Liver (tissue), 9 donors: ENCODE data around the gene CCDC178. TPM values are rescaled to one million over a fixed set of nuclear protein-coding genes. Genes with fewer than 3 reads are reported as not detected.

Experiments
- DNase-seq: peaks from one replicate; pipeline ENCODE4 v3.0.0-alpha.2; 2017; ENCODE audit warnings: low spot score
- H3K27ac ChIP-seq, 2 donors: one replicate each; pipeline ENCODE4 v1.7.0; 2013; ENCODE audit warnings: inconsistent platforms in 2 of 2, low read length in 2 of 2, control low read depth in 1 of 2, low read depth in 1 of 2, mild to moderate bottlenecking in 1 of 2
- H3K27me3 ChIP-seq, 4 donors: one replicate each; pipeline versions ENCODE4 v1.6.1 to v1.7.0; 2013; ENCODE audit warnings: low read length in 3 of 4, inconsistent platforms in 1 of 4, mild to moderate bottlenecking in 1 of 4, moderate library complexity in 1 of 4; ENCODE audit not compliant: control insufficient read depth in 4 of 4, insufficient read depth in 4 of 4
- H3K36me3 ChIP-seq, 4 donors: one replicate each; pipeline versions ENCODE4 v1.6.1 to v1.7.0; 2013; ENCODE audit warnings: low read length in 3 of 4, mild to moderate bottlenecking in 3 of 4, low read depth in 1 of 4, moderate library complexity in 1 of 4; ENCODE audit not compliant: control insufficient read depth in 4 of 4, insufficient read depth in 3 of 4
- H3K4me1 ChIP-seq, 4 donors: one replicate each; pipeline versions ENCODE4 v1.6.1 to v1.7.0; 2013; ENCODE audit warnings: low read length in 3 of 4, mild to moderate bottlenecking in 3 of 4, moderate library complexity in 1 of 4; ENCODE audit not compliant: control insufficient read depth in 4 of 4, insufficient read depth in 4 of 4
- H3K4me3 ChIP-seq, 3 donors: one replicate each; pipeline versions ENCODE4 v1.6.1 to v1.7.0; 2013; ENCODE audit warnings: low read length in 3 of 3, control low read depth in 1 of 3, low read depth in 1 of 3, mild to moderate bottlenecking in 1 of 3
- H3K9ac ChIP-seq, 2 donors: one replicate each; pipeline ENCODE4 v1.7.0; 2013; ENCODE audit warnings: low read length in 2 of 2, mild to moderate bottlenecking in 2 of 2, moderate library complexity in 2 of 2, control low read depth in 1 of 2, low read depth in 1 of 2
- H3K9me3 ChIP-seq, 4 donors: one replicate each; pipeline versions ENCODE4 v1.6.1 to v1.7.0; 2013; ENCODE audit warnings: low read length in 3 of 4; ENCODE audit not compliant: control insufficient read depth in 4 of 4
- ATF3 ChIP-seq: IDR thresholded peaks from 2 replicates; pipeline ENCODE4 v1.6.1; 2016; ENCODE audit warnings: antibody characterized with exemption
- CTCF ChIP-seq: fragments of 150-350 bp; IDR thresholded peaks from 2 replicates; pipeline ENCODE4 v1.5.1; 2017; ENCODE audit warnings: improper control_type of control experiment, low read depth, low read length; ENCODE audit not compliant: missing input control
- EGR1 ChIP-seq, 2 donors: IDR thresholded peaks; 2 replicates each; pipeline ENCODE4 v1.6.1; 2016 to 2018; ENCODE audit warnings: antibody characterized with exemption in 2 of 2, low read depth in 2 of 2
- FOXA1 ChIP-seq: IDR thresholded peaks from 2 replicates; pipeline ENCODE4 v1.6.1; 2016; ENCODE audit warnings: antibody characterized with exemption
- FOXA2 ChIP-seq: IDR thresholded peaks from 2 replicates; pipeline ENCODE4 v1.6.1; 2016; ENCODE audit warnings: antibody characterized with exemption
- GABPA ChIP-seq, 2 donors: IDR thresholded peaks in 1 of 2; conservative IDR thresholded peaks in 1 of 2; 2 replicates each; pipeline ENCODE4 v1.6.1; 2016; ENCODE audit warnings: antibody characterized with exemption in 2 of 2, mild to moderate bottlenecking in 1 of 2, moderate library complexity in 1 of 2
- HNF4A ChIP-seq, 2 donors: conservative IDR thresholded peaks; 2 replicates each; pipeline ENCODE4 v1.6.1; 2016; ENCODE audit warnings: antibody characterized with exemption in 2 of 2, mild to moderate bottlenecking in 2 of 2
- HNF4G ChIP-seq: IDR thresholded peaks from 2 replicates; pipeline ENCODE4 v1.6.1; 2016; ENCODE audit warnings: antibody characterized with exemption
- JUND ChIP-seq, 2 donors: IDR thresholded peaks; 2 replicates each; pipeline ENCODE4 v1.6.1; 2016; ENCODE audit warnings: antibody characterized with exemption in 2 of 2
- MAX ChIP-seq: IDR thresholded peaks from 2 replicates; pipeline ENCODE4 v1.6.1; 2016; ENCODE audit warnings: antibody characterized with exemption
- NR2F2 ChIP-seq: IDR thresholded peaks from 2 replicates; pipeline ENCODE4 v1.6.1; 2016; ENCODE audit warnings: antibody characterized with exemption
- RAD21 ChIP-seq, 2 donors: IDR thresholded peaks; 2 replicates each; pipeline ENCODE4 v1.6.1; 2016; ENCODE audit warnings: antibody characterized with exemption in 2 of 2, mild to moderate bottlenecking in 2 of 2
- REST ChIP-seq: IDR thresholded peaks from 2 replicates; pipeline ENCODE4 v1.6.1; 2016; ENCODE audit warnings: antibody characterized with exemption, mild to moderate bottlenecking
- RXRA ChIP-seq, 2 donors: IDR thresholded peaks; 2 replicates each; pipeline ENCODE4 v1.6.1; 2017 to 2018; ENCODE audit warnings: antibody characterized with exemption in 2 of 2, mild to moderate bottlenecking in 1 of 2
- SP1 ChIP-seq: IDR thresholded peaks from 2 replicates; pipeline ENCODE4 v1.6.1; 2018; ENCODE audit warnings: antibody characterized with exemption, mild to moderate bottlenecking
- TAF1 ChIP-seq: conservative IDR thresholded peaks from 2 replicates; pipeline ENCODE4 v1.6.1; 2016; ENCODE audit warnings: antibody characterized with exemption, mild to moderate bottlenecking
- YY1 ChIP-seq: IDR thresholded peaks from 2 replicates; pipeline ENCODE4 v1.6.1; 2016; ENCODE audit warnings: antibody characterized with exemption, mild to moderate bottlenecking
- ZBTB33 ChIP-seq: IDR thresholded peaks from 2 replicates; pipeline ENCODE4 v1.6.1; 2016; ENCODE audit warnings: antibody characterized with exemption
- WGBS: extraction: QIAGEN DNeasy Blood & Tissue Kit; methylation state at CpG from one replicate; pipeline ENCODE4 v1.1.7; 2013; 5-methylcytosine and 5-hydroxymethylcytosine counted together
- polyA plus RNA-seq, 2 donors: library from polyadenylated mRNA; stranded (reverse) in 1 of 2; unstranded in 1 of 2; fragments of 200-250 nt in 1 of 2; fragments of >200 nt in 1 of 2; fragmentation: Nextera tagmentation in 1 of 2; extraction: Ambion mirVana in 1 of 2; gene quantifications; one replicate each; pipeline versions ENCODE4 v1.2.1 to v1.2.3, GENCODE V29; 2013 to 2015
- total RNA-seq, 2 donors: library from RNA; depleted of rRNA; stranded (reverse); fragments of >200 nt; gene quantifications; one replicate each; pipeline ENCODE4 v1.2.3, GENCODE V29; 2014
- donor health status: healthy.
- donor health status: healthy.
- donor health status: healthy.
- donor health status: healthy.
- donor health status: healthy.

The CCDC178 gene
- total and polyA plus RNA-seq, 4 donors: not detected

GRCh38 chr18:32911660-32912284 is 528.7 kb downstream of the CCDC178 start:
- Histone ChIP-seq H3K27me3 (no peaks in the 10 kb centered on the region), H3K4me1 (no peaks in the 10 kb centered on the region), H3K27ac (no peak overlapping the region), H3K9me3 (no peaks in the 10 kb centered on the region), H3K36me3 (no peaks in the 10 kb centered on the region), H3K4me3 (no peak overlapping the region), H3K9ac (no peak overlapping the region)
- TF ChIP-seq ATF3 (no peak), FOXA2 (no peak), CTCF (no peak), HNF4G (no peak), YY1 (no peak), EGR1 (IDR thresholded peaks at IDR 0.05; ENCODE audit: low read depth in 2 of 2) (no peak), REST (no peak), JUND (IDR thresholded peaks at IDR 0.05) (no peak), TAF1 (no peak), RXRA (IDR thresholded peaks at IDR 0.05) (no peak), ZBTB33 (no peak), MAX (no peak), HNF4A (conservative IDR thresholded peaks at IDR 0.05) (no peak), GABPA (IDR thresholded peaks at IDR 0.05 in 1 of 2, conservative IDR thresholded peaks at IDR 0.05 in 1 of 2) (no peak), NR2F2 (no peak), RAD21 (IDR thresholded peaks at IDR 0.05) (no peak), SP1 (no peak), FOXA1 (no peak)
- 81% methylated on average over 3 of the region's 3 CpGs for WGBS
- DNase-seq: no peak
